NCI-H1092 (cell line): ENCODE measurements around the gene NUP62.

Experiments
- DNase-seq: peaks from one replicate; lab custom pipeline; 2025; lab: John Stamatoyannopoulos, UW

The NUP62 gene

DNA sequence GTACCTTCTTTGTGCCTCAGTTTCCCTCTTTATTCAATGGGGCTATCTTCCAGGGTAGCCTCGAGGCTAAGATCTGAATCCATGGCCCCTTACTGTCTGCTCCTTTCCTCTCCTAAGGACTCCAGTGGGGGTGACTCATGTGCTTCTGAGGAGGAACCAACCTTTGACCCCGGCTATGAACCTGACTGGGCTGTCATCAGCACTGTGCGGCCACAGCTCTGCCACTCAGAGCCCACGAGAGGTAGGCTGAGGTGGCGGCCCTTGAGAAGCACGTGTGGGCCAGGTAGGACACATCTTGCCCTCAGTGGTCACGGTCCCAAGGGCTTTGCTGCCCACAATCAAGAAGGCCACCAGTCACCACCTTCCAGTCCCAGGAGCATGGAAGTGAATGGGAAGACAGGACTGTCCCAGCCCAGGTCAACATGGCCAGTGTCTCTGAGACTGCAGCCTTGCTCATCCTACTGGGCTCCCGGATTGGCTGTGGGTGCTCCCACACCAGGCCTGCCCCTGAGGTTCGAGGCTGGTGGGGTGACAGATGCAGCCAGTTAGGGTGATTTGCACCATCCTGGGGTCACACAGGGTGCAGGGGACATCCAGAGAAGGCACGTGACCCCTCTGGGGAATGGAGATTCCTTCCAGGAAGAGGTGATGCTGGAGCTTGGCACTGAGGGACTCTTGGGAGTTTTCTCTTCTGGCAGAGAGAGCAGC lies 49.0 kb downstream of the NUP62 start:
- no peak for DNase-seq

GRCh38 chr19:49879243-49879963 lies 49.9 kb downstream of the NUP62 start:
- no peak for DNase-seq

GRCh38 chr19:49878744-49879070 lies 50.6 kb downstream of the NUP62 start:
- no peak for DNase-seq

- peak; percentile 78 for DNase-seq
Measured at GRCh38 chr19:49877879-49878743, 51.2 kb downstream of the NUP62 start.

DNA sequence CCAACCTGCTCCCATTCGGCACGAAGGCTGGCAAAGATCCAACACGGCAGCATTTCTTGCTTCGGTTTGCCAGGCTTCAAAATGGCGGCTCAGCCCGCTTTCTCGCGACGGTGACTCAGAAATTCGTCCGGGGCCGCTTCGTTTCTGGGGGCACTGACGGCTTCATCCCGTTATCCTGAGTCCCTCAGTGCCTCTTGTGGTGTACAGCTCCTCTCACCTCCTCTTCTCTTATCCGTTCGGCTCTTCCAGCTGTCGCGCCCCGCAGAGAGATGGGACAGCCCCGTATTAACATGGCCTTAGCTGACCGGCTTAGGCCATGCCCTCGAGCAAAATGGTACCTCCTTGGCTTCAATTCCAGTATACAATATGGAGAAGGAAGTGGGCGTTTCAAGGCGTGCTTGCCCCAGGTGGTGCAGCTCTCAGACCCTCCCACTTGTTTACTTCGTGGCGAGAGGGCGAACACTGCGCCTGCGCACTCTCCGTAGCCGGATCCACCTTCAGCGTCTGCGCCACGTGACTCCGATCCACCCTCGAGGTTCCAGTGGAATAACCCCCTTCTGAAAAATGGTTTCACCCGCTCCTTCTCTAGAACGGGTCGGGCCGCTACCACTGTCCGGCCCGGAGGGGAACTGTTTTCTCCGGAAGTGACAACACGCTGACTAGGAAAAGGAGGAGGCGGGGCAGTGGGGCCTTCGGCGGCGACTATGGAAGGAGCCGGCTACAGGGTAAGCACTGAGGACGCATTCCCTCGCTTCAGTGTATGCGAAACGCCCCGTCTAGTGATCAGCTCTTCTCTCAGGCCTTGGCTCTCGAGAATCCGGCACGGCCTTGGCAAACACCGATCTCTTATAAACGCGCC lies 52.1 kb downstream of the NUP62 start, which contains the start of the genes AKT1S1 and TBC1D17:
AKT1S1 (minus strand) TSS at position 336 of the 859 bp plus-strand sequence. CDS start 4,060 bp downstream, outside the sequence.
TBC1D17 (plus strand) TSS at position 683 of the 859 bp plus-strand sequence; CDS start at position 705, 22 bp downstream.
- peak; percentile 97 for DNase-seq

GRCh38 chr19:49876422-49877019 lies 52.8 kb downstream of the NUP62 start:
- DNase-seq, result peak; percentile 95

DNA sequence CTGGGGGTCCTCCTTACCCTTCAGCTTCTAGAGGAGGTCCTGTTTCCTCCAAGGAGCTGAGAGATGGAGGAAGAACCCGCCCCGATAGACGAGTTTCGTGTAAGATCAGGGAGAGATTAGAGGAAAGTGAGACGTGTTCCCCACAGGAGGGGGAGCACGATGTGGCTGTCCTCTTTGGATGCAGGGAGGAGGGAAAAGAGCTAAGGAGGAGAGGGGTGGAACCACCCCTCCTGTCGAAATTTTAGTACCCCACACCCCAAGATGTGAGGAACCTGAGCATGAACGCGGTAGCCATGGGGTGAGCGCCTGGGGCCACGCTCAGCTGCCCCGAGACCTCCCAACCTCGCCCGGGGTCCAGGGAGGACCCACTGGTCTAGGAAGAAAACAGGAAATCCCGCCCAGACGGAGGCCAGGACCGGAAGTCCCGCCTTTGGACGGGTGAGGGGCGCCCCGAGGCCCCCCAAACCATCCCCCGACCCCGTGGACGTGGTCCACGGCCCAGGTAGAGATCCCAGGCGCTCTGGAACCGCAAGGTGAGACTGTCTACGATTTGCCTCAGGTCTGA lies 53.4 kb downstream of the NUP62 start:
- DNase-seq, result peak; percentile 21

DNA sequence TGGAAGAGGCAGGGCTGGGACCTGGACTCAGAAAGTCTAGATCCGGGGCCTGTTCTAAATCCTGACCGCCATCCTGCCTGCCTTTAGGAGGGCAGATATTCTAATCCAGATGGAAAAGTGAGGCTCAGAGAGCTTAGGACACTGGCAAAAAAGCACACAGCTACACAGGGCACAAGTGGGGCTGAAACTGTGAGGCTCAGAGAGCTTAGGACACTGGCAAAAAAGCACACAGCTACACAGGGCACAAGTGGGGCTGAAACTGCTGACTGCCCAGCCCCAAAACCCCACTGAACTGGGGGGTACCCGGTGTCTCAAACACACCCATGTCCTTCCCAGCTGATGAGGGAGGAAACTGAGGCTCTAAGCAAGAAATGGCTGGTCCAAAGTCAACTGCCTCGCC lies 54.1 kb downstream of the NUP62 start:
- no peak for DNase-seq

- DNase-seq, result no peak
Measured at GRCh38 chr19:49874503-49875157, 54.7 kb downstream of the NUP62 start.

DNA sequence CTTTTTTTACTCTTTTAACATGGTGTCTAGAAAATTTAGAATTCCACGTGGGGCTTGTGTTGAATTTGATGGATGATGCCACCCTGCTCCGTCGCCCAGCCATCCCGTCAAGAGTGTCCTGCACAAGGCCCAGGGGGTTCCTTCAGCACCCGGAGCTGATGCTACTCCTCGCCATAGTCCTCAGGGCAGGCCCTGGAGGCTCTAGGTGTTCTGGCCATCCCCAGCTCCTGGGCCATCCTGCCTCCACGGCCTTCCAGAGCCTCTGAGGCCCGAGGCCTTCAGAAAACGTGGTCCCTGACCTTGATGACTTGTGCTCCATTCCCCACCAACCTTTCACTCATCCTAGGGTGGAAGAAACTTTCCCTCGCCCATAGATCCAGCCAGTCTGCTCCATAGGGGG lies 55.5 kb downstream of the NUP62 start:
- no peak for DNase-seq

GRCh38 chr19:49873129-49873521 lies 56.2 kb downstream of the NUP62 start:
- DNase-seq, result no peak

DNA sequence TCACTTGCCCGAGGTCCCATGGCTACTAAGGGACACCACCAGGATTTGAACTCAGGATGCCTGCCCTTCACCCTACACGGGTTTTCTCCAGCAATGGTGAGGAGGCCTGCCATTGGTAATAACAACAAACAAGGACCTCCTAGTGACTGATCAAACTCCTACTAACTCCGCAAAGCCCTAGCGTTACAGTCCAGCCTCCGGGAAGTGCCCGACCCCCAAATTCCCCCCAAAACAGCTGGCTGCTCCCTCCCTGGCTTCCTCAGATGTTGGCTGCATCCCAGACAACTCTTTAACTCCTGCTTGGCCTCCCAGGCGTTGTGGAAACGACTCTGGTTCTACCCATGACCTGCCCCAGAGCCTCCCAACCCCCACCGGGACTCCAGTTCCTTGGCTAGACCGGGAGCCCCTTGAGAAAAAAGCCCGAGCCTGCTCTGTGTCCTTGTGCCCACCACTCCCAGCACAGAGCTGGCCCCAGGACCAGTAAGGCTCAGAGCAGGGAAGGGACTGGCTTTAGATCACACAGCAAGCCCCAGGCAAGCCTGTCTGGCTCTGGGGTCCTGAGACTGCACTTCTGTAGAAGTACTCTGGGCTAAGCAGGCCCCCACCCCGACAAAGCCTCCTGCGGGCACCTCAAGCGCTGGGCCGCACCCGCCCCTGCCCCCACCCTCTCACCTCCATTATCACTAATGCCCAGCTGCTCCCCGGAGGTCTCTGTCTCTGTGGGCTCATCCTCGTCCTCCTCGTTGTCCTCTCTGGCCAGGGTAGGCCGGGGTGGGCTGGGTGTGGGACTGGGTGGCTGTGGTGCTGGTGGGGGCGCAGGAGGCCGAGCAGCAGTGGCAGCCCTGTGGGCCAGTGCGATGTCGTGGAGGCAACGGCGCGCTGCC lies 56.8 kb downstream of the NUP62 start:
- no peak for DNase-seq

DNA sequence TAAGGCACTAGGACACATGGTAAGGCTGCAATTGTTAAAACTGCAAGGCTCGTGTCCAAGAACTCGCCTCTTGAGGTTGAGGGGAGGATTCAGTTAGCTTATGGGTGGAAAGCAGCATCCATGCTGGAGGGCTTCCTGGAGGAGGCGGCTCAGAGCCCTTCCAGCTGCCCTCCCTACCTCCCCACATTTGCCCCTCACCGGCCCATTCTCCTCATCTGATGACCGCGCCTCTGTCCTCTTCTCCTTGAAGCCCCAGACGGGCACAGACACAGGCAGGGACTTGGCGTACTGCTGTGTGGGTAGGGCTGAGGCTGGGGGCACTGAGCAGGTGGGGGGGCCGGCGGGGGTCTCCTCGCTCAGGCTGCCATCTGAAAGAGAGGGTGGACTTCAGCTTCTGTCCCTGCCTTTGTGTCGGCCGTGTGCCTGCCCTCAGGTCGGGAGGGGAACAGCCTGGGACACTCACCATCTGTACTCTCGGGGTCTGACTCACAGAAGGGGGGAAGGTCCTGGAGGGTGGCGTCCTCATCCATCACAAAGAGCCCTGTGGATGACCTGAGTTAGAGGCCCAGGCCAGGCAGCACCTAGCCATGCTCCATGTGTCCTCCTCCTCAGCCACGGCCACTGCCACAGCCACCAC lies 57.8 kb downstream of the NUP62 start:
- DNase-seq, result no peak

DNA sequence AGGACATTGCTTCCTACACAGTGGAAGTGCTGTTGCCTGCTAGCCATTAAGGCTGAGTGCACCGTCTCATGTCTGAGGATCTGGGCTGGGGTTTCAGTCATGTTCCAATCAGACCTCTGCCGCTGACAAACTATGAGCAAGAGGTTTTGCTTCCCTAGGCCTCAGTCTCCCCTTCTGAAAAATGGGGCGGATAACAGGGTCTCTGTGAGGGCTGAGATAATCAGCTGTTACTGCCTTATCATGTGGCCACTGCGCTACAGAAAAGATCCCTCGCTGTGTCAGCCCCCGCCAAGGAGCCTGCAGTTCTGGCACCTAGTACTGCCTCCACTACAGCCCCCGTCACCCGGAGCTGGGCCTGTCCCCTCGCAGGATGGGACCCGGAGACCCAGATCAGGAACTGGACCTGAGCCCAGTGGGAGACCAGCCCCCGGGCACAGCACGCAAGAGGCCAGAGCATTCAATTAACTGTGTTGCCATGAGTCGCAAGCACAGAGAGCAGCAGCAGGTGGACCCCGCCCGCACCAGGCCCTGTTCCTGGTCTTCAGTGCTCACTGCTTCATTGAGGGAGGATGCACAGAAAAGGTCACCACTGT lies 58.9 kb downstream of the NUP62 start:
- no peak for DNase-seq

DNA sequence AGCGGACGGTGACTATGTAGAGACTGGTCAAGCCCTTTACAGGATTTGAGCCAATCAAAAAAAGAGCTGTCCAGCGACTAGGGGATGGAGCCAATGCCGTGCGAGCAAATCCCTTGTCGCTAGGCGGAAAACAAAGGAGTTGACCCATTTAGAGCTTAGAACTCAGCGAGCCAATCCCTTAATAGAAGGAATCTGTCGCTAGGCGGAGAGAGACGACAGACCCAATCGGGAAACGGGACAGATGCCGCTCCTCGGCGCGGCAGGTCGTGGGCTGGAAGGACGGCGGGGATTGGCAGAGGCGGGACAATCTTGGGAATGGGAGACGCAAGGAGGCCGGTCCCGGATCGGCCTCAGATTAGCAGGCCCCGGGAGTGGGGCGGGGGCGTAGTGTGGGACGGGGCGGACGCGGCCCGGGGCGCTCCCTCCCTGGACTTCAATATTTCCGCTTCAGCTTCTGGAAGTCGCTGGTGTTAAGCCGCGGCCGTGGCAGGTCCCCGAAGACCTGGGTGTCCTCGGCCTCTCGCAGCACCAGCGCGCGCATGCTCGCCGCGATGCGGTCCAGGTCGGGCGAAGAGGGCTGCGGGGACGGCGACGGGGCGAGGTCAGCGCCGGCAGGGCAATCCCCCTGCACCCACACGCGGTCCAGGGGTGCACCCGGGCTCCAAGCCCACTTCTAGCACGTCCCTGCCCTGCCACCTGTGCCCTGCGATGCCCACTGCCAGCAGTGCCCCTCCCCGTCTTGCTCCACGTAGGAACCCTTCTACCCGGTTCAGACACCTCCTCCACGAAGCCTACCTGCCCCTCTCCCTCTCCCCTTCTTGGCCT lies 59.6 kb downstream of the NUP62 start:
- DNase-seq, result peak; percentile 98

GRCh38 chr19:49869009-49869483 lies 60.3 kb downstream of the NUP62 start:
- peak; percentile 72 for DNase-seq
